Breast epithelium (tissue), 4 donors: ENCODE measurements around the gene PCSK1N. TPM values are rescaled to one million over a fixed set of nuclear protein-coding genes. Genes with fewer than 3 reads are reported as not detected.

Experiments
- DNase-seq, 2 donors: peaks; one replicate each; pipeline ENCODE4 v3.0.0-alpha.2; 2019; ENCODE audit warnings: low spot score in 2 of 2
- H3K27ac ChIP-seq, 2 donors: fragments of 200-600 bp; sonication (generic) in 1 of 2; one replicate each; pipeline ENCODE4 v1.5.1; 2016 to 2019; ENCODE audit warnings: mild to moderate bottlenecking in 1 of 2
- H3K27me3 ChIP-seq, 2 donors: fragments of 200-600 bp; sonication (generic) in 1 of 2; one replicate each; pipeline versions ENCODE4 v1.5.1 to v1.6.0; 2017 to 2019; ENCODE audit warnings: control low read depth in 1 of 2, mild to moderate bottlenecking in 1 of 2
- H3K36me3 ChIP-seq: fragments of 200-600 bp; one replicate; pipeline ENCODE4 v1.5.1; 2019
- H3K4me1 ChIP-seq, 2 donors: fragments of 200-600 bp; sonication (generic); one replicate each; pipeline ENCODE4 v1.5.1; 2016 to 2019; ENCODE audit warnings: control low read depth in 1 of 2
- H3K4me3 ChIP-seq, 3 donors: fragments of 200-600 bp; sonication (generic); 1 replicate in 2 of 3; 2 replicates in 1 of 3; pipeline ENCODE4 v1.5.1; 2016 to 2019; ENCODE audit warnings: mild to moderate bottlenecking in 3 of 3, moderate library complexity in 2 of 3
- H3K9me3 ChIP-seq, 2 donors: fragments of 200-600 bp; sonication (generic) in 1 of 2; one replicate each; pipeline ENCODE4 v1.5.1; 2016 to 2019; ENCODE audit warnings: control low read depth in 1 of 2
- POLR2A ChIP-seq: fragments of 450-650 bp; IDR thresholded peaks from one replicate; pipeline ENCODE4 v1.6.1; 2016; ENCODE audit warnings: antibody characterized with exemption, mild to moderate bottlenecking, moderate library complexity
- POLR2AphosphoS5 ChIP-seq, 3 donors: sonication (generic); formaldehyde crosslinking; IDR thresholded peaks; one replicate each; pipeline ENCODE4 v1.6.1; 2017; ENCODE audit warnings: antibody characterized with exemption in 3 of 3
- intact Hi-C: fragments of 100-400 bp; cut with DNase I; formaldehyde crosslinking; loops from one replicate; pipeline ENCODE4 v1.15.1; 2023; ENCODE audit warnings: low total_unique reads
- total RNA-seq, 3 donors: library from RNA; depleted of rRNA; stranded (reverse); fragments of >200 nt; gene quantifications; one replicate each; pipeline ENCODE4 v1.1.0, GENCODE V29; 2016
- TF ChIP-seq, protein P1 (sequence below), 3 donors: fragments of 450-650 bp; IDR thresholded peaks; one replicate each; pipeline ENCODE4 v1.5.1; 2016 to 2017; ENCODE audit warnings: antibody characterized with exemption in 3 of 3, mild to moderate bottlenecking in 3 of 3, moderate library complexity in 3 of 3

The PCSK1N gene
- total RNA-seq, 3 donors from 2014 or later = 1.4 to 3.6 (median 2.2) TPM

DNA sequence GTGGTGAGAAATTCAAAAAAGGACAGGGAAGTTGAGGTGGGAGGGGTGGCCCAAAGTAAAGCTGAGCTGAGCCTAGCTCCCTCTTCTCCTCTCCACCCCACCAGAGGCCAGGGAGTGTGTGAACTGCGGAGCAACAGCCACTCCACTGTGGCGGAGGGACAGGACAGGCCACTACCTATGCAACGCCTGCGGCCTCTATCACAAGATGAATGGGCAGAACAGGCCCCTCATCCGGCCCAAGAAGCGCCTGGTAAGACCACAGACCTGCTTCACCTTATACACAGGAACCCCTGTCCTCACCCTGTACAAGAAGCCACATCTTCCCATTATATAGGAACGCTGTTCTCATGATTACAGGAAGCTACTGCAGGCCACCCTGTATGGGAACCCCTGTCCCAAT lies 43.2 kb downstream of the PCSK1N start:
- TF ChIP-seq POLR2A = no peak
- TF ChIP-seq POLR2AphosphoS5 (IDR thresholded peaks at IDR 0.05) = no peak
- TF ChIP-seq, protein P1, sequence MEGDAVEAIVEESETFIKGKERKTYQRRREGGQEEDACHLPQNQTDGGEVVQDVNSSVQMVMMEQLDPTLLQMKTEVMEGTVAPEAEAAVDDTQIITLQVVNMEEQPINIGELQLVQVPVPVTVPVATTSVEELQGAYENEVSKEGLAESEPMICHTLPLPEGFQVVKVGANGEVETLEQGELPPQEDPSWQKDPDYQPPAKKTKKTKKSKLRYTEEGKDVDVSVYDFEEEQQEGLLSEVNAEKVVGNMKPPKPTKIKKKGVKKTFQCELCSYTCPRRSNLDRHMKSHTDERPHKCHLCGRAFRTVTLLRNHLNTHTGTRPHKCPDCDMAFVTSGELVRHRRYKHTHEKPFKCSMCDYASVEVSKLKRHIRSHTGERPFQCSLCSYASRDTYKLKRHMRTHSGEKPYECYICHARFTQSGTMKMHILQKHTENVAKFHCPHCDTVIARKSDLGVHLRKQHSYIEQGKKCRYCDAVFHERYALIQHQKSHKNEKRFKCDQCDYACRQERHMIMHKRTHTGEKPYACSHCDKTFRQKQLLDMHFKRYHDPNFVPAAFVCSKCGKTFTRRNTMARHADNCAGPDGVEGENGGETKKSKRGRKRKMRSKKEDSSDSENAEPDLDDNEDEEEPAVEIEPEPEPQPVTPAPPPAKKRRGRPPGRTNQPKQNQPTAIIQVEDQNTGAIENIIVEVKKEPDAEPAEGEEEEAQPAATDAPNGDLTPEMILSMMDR (IDR thresholded peaks at IDR 0.05) = no peak
- DNase-seq = no peak
- Histone ChIP-seq H3K27ac (no peak overlapping the region), H3K36me3 (no peaks in the 10 kb centered on the region), H3K4me3 (no peak overlapping the region), H3K4me1 (no peaks in the 10 kb centered on the region), H3K27me3 (peaks cover 0 to 64% of the 10 kb centered on the region in 2 donors), H3K9me3 (no peaks in the 10 kb centered on the region)
- intact Hi-C loops = no loop called here

DNA sequence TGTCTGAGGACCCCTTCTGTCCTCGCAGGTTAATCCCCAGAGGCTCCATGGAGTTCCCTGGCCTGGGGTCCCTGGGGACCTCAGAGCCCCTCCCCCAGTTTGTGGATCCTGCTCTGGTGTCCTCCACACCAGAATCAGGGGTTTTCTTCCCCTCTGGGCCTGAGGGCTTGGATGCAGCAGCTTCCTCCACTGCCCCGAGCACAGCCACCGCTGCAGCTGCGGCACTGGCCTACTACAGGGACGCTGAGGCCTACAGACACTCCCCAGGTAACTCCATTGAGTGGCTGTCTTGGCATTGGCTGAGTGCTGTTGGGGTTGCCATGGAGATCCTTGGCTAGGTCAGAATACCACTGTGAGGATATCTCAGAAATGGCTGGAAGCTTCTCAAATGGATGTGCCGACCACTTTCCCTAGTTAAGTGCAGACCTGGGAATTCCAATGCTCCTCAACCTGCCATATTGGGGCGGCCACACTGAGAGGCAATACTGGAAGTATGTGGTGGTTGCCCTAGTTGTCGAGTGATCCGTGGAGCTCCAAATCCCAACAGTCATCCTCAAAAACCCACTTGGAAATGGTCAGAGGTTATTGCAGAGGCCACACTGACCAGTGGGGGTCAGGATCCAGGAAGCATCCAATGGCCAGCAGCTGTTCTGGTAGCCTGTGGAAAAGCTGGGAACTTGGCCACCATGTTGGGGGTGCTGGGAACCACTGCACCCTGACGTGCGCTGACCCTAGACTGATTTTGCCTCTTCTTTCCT lies 44.2 kb downstream of the PCSK1N start:
- TF ChIP-seq, protein P1 (IDR thresholded peaks at IDR 0.05) = no peak
- peaks cover 0 to 72% of the 10 kb centered on the region in 2 donors for H3K27me3 ChIP-seq
- no peak overlapping the region for H3K4me3 ChIP-seq
- no peaks in the 10 kb centered on the region for H3K36me3 ChIP-seq
- no peak for DNase-seq
- no peaks in the 10 kb centered on the region for H3K4me1 ChIP-seq
- no peaks in the 10 kb centered on the region for H3K9me3 ChIP-seq
- H3K27ac ChIP-seq = no peak overlapping the region
- intact Hi-C loops = no loop called here

DNA sequence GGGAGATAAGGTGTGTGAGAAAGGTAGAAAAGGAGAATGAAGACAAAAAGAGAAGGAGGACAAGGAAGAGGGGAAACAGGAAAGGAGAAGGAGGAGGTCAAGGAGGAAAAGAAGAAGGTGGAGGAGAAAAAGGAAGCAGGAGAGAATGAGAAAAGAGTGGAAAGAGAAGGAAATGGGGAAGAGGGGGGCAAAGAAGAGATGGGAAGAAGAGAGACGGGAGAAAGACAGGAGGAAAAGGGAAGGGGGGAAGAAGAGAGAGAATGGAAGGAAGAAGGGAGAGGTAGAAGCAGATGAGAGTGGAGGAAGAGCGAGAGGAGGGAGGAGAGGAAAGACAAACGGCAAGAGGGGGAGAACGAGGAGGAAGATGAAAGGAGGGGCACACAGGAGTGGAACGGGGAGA lies 44.9 kb downstream of the PCSK1N start:
- intact Hi-C loops = no loop called here
- Histone ChIP-seq H3K36me3 (no peaks in the 10 kb centered on the region), H3K27ac (no peak overlapping the region), H3K9me3 (no peaks in the 10 kb centered on the region), H3K4me3 (no peak overlapping the region), H3K27me3 (peaks cover 0 to 71% of the 10 kb centered on the region in 2 donors), H3K4me1 (no peaks in the 10 kb centered on the region)
- DNase-seq = no peak
- TF ChIP-seq, protein P1 (IDR thresholded peaks at IDR 0.05) = no peak
- TF ChIP-seq POLR2A = no peak
- no peak for TF ChIP-seq POLR2AphosphoS5 (IDR thresholded peaks at IDR 0.05)

DNA sequence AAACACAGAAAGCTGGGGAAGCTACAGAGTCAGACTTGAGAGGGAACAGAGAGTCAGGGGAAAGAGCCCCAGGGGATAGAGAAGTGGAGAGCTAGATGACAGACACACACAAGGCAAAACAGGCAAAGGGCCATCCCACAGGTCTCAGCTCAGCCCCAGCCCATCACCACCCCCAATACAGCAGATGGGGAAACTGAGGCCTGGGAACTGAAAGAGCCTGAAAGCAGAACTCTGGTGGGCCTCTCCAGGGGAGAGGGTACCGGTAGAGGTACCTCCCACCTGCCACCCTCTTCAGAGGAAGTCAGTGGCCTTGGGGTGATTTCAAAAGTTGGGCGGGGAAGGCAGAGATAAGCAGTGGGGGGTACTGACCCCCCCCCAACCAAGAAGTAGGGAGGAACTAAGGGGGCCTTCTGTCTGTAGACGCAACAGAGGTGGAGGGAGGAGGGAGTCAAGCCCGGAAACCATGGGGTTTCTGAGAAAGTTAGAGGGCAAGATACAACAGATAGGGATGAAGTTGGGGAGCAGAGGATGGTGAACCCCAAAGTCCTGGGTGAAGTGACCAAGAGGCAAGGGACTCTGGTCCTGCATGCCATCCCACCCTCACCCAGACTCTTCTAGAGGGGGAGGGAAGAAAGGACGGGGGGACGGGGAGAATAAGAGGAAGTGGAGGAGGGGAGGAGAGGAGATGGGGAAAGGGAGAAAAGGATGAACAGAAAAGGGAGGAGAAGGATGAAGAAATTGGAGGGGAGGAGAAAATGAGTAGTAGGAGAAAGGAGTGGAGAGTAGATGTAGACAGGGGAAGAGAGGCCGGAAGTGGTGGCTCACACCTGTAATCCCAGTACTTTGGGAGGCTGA lies 45.8 kb downstream of the PCSK1N start:
- no peaks in the 10 kb centered on the region for H3K36me3 ChIP-seq
- no peak overlapping the region for H3K27ac ChIP-seq
- H3K27me3 ChIP-seq = peaks cover 0 to 69% of the 10 kb centered on the region in 2 donors
- TF ChIP-seq POLR2A (no peak), POLR2AphosphoS5 (IDR thresholded peaks at IDR 0.05) (no peak)
- TF ChIP-seq, protein P1 (IDR thresholded peaks at IDR 0.05) = no peak
- intact Hi-C loops = no loop called here
- H3K4me1 ChIP-seq = no peaks in the 10 kb centered on the region
- no peak overlapping the region for H3K4me3 ChIP-seq
- no peaks in the 10 kb centered on the region for H3K9me3 ChIP-seq
- no peak for DNase-seq
